OCI-LY7 (cell line): Measurements from ENCODE around the gene FADS3.
A peak's percentile ranks its signal among the peaks of the same experiment; 100 is the strongest.

Experiments used
- CTCF ChIP-seq: fragments of 200-600 bp; sonication (generic); conservative IDR thresholded peaks from 2 replicates; pipeline ENCODE4 v1.5.1; 2014; ENCODE audit warnings: mild to moderate bottlenecking, antibody characterized with exemption, low read length, moderate library complexity, mixed read lengths
- EZH2phosphoT487 ChIP-seq: fragments of 200-600 bp; sonication (generic); IDR thresholded peaks from 2 replicates; pipeline ENCODE4 v1.6.1; 2018; ENCODE audit warnings: low read depth, borderline replicate concordance, mild to moderate bottlenecking, mixed run types, antibody characterized with exemption, low read length, moderate library complexity, mixed read lengths

DNA sequence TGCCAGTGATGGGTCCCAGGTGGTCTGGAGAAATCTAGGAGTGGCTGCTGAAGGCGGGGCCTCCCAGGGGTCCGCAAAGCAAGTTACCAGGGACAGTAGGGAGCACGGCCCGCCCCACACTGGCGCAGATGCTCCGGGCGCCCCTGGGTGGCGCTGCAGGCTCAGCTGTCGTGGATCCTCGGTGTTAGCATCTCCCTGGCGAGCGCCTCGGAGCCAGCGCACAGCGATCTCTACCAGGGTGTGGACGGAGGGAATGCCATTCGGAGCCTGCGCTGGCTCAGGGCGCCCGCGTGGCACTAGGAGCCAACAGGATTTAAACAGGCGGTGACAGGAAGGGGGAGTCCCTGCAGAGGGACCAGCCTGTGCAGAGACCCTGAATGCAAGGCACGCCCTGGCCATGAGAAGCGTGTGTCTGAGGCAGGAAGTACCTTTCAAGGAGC is 20.2 kb downstream of the FADS3 start:
- TF ChIP-seq CTCF (peak; percentile 95), EZH2phosphoT487 (no peak)
